HG02943 (cell line): ENCODE measurements around the gene MC1R.

Experiments
- ATAC-seq: cut with Tn5 transposase; IDR thresholded peaks from one replicate; pipeline ENCODE4 v1.9.1; 2021; ENCODE audit warnings: mild to moderate bottlenecking, low read depth, moderate library complexity; ENCODE audit not compliant: unreplicated experiment

The MC1R gene

DNA sequence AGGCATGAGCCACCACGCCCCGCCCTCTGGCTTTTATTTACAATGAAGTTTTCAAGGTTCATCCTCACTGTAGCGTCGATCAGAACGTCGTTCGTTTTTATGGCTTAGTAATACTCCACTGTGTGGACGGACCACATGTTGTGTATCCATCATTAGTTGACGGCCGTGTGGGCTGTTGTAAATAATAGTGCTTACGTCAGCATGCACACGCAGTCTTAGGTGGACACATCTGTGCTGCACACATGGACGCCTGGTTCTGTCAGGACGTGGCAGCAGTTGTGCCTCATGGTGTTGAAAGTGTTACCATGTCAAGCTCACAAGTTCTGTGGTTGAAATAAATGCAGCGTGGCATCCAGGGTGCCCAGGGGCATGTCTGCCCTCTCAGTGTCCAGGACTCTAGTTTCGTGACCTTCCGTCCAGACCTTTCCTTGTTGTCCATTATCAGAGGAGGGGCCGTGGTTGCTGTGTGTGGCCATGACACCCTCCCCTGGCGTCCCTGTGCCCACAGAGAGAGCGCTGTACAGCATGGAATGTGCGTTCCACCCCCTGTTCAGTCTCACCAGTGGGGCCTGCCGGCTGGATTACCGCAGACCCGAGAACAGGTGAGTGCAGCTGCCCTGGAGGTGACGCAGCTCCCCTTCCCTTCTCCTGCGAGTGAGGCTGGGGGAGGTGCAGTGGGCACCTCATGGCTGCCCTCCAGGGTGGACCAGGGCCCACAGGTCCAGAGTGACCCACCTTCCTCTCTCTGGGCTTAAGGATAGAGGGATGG, 23.0 kb upstream of the MC1R start:
- ATAC-seq: no peak

DNA sequence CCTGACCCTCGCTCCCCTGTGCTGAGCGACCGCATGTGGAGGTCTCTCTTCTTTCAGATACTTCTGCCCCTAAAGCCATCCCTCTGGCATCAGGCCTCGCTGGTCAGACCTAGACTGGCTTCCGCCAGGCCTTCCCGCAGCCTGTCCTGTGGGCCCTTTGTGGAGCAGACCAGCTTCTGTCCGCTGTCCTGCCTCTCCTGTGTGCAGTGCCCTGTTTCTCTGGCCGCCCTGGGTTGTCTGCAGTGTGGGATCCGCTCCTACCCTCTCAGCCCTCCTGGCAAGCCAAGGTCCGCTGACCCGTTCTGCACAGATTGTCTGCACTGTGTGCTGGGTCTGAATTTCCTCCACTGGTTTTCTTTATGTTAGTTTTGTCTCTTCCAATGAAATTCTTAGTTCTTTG, 21.5 kb upstream of the MC1R start:
- ATAC-seq: no peak

DNA sequence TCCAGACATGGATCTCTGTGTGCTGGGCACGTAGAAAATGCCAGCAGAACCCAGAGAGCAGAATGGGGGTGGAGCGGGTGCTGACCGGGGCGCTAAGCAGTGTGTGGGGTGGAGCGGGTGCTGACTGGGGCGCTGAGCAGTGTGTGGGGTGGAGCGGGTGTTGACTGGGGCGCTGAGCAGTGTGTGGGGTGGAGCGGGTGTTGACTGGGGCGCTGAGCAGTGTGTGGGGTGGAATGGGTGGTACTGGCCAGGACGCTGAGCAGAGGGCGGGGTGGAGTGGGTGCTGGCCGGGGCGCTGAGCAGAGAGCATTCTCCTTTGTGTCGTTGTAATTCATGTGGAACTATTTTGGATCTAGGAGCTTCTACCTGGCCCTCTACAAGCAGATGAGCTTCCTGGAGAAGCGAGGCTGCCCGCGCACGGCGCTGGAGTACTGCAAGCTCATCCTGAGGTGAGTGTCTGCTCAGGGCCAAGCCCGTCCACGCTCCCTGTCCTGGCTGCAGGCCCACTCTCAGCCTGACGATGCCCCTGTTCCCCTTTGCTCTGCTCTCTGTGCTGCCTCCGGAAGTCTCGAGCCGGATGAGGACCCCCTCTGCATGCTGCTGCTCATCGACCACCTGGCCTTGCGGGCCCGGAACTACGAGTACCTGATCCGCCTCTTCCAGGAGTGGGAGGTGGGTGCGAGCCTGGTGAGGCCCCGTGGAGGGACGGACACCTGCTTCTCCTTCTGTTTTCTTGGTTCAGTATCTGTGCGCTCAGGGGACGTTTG, 20.3 kb upstream of the MC1R start:
- no peak for ATAC-seq

- no peak for ATAC-seq
These were observed 18.7 kb upstream of the MC1R start for GRCh38 chr16:89899879-89900481.

DNA sequence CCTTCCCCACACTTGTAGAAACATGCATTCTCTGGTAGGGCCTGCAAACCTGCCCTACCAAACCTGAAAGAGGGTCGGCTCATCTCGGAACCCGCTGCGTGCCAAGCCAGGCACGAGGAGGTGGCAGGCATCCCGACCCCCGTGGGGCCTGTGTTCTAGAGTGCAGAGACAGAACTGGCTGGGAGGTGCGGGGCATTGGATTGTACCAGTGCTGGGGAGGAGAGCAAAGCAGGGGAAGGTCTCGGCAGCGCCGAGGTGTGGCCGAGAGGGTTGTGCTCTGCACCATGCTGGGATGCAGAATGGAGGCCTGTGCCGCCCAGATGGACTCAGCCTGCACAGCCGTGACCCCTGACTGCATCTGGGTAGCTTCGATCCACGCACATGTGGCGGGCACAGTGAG, 17.8 kb upstream of the MC1R start:
- ATAC-seq: no peak

- ATAC-seq: no peak
These were observed 15.7 kb upstream of the MC1R start for GRCh38 chr16:89902980-89903379.

GRCh38 chr16:89903908-89904515, 14.7 kb upstream of the MC1R start:
- ATAC-seq: no peak

DNA sequence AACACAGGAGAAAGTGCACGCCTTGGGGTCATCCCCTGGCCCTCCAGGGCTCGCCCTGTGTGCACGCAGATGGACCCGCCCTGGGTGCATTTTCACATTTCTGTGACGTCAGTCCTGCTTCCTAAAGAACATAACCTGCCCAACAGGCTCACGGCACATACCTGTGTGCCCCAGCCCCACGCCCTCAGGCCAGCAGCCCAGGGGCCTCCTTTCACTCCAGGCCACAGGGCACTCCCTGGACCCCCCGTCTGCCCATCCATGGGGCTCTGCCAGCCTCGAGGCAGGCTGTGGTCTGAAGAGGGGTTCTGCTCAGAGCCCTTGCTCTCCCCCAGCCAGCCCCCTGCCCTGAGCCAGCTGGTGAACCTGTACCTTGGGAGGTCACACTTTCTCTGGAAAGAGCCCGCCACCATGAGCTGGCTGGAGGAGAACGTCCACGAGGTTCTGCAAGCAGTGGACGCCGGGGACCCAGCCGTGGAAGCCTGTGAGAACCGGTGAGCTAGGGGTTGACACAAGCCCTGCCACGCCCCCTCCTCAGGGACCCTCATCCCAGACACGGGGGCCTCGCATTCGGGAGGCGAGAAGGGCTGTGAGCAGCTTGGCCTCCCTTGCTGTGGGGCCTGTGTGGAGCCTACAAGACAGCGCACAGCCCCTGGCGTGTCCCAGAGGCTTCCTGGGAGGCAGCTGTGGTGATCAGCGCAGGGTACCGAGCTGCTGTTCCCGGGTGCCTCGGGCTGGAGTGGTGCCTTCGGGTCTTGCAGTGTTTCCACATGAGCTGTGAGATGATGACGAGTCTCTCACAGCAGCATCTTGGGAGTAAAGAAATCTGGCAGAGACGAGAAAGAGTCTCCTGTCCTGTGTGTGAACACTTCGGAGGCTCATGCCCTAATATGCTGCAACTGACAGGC, 13.8 kb upstream of the MC1R start:
- ATAC-seq: no peak

GRCh38 chr16:89905511-89906139, 13.0 kb upstream of the MC1R start:
- no peak for ATAC-seq

GRCh38 chr16:89906140-89907025, 12.3 kb upstream of the MC1R start:
- ATAC-seq: no peak

GRCh38 chr16:89907055-89907814, 11.4 kb upstream of the MC1R start:
- ATAC-seq: no peak

- ATAC-seq: no peak
These were observed 10.4 kb upstream of the MC1R start for GRCh38 chr16:89908236-89908635.

DNA sequence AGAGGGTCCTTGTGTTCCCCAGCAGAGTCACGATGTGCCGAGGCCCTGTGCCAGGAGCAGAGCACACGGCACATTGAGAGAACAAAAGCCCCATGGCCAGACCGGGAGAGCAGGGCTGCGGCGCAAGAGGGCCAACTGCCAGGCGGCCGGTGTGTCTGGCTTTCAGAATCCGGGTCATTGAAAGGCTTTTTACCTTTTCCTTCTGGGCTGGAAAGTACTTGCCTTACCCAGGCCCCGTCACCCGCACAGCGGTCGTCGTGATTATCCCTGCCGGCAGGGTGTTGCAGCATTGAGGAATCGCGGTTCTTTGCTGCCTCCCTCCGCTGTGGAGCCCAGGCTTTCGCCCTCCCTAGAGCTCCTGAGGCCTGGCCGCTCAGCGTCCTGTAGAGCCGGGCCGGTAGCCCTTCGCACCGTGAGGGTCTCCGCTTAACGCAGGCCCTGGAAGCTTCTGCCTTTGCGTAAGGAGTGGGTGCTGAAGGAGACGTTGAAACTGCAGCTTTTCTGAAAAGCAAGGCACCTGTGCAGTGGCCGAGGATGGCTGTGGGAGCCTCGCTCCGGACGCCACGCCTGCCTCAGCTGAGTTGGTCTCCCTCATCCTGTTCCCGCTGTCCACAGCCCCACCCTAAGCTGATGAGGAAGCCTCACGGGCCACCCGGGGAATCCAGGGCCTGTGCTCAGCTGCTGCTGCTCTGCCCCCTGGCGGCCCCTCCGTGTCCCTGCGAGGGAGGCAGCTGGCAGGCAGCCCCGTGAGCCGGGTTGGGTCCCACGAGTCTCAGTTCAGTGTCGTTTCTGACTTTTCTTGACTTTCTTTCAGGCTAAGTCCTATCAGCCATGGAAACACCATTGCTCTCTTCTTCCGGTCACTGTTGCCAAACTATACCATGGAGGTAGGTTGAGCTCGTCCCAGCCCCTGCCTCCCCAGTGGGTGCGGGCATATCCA, 8.6 kb upstream of the MC1R start:
- no peak for ATAC-seq

DNA sequence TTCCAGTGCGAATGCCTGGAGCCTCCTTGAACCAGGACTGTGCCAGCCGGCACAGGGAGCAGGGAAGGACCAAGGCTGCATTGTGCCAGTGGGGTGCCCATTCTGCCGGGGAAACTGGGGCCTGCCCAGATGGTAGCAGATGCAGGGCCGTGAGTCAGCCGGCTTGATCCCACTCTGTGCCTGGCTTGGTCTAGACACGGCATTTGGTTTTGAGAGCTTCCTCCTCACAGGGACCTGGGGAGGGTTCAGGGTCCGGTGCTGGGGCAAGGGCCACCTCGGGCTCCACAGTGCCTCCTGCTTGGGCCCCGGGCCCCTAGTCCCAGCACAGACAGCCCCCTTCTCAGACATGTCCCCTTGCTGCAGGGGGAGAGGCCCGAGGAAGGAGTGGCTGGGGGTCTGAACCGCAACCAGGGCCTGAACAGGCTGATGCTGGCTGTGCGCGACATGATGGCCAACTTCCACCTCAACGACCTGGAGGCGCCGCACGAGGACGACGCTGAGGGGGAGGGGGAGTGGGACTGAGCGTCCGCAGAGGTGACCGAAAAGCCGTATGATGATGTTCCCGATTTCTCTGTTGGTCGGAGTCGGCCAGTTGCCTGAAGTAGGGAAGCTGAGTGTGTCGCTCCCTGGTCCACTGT, 7.8 kb upstream of the MC1R start:
- no peak for ATAC-seq

GRCh38 chr16:89911375-89911774, 7.3 kb upstream of the MC1R start:
- no peak for ATAC-seq

DNA sequence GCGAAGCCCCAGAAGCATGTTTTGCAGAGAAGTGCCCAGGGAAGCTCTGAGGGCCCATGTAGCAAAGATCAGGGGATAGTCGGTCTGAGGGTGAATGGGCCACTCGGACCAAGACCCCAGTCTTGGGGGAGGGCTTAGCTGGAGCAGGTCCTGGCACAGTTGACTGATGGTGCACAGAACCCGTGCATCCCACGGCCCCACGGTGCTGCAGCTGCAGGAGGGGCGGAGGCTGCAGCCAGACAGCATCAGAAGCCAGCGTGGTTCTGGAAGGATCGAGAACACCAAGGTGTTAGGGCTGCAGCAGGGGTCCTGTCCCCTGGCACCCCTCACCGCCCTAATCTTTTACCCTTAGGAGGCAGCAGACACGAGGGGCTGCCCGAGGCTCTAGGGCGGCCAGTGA, 6.5 kb upstream of the MC1R start:
- ATAC-seq: no peak

DNA sequence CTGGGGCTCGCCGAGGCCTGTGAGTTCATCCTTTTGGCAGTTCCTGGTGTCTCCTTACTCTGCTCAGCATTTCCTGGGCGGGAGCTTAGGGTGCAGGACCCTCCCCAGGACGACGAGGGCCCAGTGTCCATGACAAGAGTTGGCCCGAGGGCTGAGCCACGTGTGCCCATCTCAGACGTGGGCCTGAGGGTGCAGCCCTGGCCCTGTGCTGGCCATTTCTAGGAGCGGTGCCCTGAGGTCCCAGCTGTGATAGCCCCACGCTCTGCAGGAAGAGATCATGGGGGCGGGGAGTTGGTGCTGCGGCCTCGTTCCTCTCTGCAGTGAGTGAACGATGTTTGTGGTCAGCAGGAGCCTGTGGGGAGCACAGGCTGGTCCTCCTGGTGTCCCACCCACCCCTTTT, 6.0 kb upstream of the MC1R start:
- no peak for ATAC-seq
